Esophagus muscularis mucosa (tissue), 4 donors: ENCODE data around the gene SNCA.

Experiments used
- EP300 ChIP-seq: sonication (generic); formaldehyde crosslinking; IDR thresholded peaks from one replicate; pipeline ENCODE4 v1.6.1; 2017; ENCODE audit warnings: antibody characterized with exemption
- POLR2A ChIP-seq: fragments of 450-650 bp; IDR thresholded peaks from one replicate; pipeline ENCODE4 v1.6.1; 2017; ENCODE audit warnings: antibody characterized with exemption, moderate library complexity, mild to moderate bottlenecking, low read depth
- POLR2AphosphoS5 ChIP-seq, 2 donors: sonication (generic); formaldehyde crosslinking; IDR thresholded peaks; one replicate each; pipeline ENCODE4 v1.6.1; 2017; ENCODE audit warnings: antibody characterized with exemption in 2 of 2
- TF ChIP-seq, protein P1 (sequence below), 3 experiments: fragments of 200-600 bp in 2 of 3; fragments of 450-650 bp in 1 of 3; sonication (generic) in 2 of 3; IDR thresholded peaks; one replicate each; pipeline ENCODE4 v1.5.1; 2017 to 2019; ENCODE audit warnings: antibody characterized with exemption in 3 of 3, mild to moderate bottlenecking in 2 of 3, moderate library complexity in 1 of 3

DNA sequence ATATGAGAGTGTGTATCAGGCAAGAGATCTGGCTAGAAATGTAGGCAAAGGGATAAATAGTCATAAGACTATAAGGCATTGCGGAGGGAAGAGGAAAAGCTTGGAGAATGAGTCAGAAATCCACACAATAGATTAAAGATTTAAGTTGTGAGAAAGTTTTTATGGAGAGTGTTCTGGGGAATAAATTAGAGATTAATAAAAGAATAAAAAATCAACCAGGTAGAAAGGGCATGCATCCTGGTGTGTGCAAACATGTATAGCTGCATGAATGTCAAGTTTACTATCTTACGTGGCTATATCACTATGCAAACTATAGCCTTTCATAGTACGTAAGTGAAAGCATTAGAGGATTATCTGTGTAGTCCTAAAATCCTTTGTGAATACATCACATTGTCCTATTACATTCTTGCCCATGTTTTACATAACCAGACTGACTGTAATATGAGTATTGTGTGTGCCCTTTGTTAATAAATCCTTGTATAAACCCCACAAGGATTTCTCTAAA, 36.9 kb downstream of the SNCA start:
- TF ChIP-seq, protein P1, sequence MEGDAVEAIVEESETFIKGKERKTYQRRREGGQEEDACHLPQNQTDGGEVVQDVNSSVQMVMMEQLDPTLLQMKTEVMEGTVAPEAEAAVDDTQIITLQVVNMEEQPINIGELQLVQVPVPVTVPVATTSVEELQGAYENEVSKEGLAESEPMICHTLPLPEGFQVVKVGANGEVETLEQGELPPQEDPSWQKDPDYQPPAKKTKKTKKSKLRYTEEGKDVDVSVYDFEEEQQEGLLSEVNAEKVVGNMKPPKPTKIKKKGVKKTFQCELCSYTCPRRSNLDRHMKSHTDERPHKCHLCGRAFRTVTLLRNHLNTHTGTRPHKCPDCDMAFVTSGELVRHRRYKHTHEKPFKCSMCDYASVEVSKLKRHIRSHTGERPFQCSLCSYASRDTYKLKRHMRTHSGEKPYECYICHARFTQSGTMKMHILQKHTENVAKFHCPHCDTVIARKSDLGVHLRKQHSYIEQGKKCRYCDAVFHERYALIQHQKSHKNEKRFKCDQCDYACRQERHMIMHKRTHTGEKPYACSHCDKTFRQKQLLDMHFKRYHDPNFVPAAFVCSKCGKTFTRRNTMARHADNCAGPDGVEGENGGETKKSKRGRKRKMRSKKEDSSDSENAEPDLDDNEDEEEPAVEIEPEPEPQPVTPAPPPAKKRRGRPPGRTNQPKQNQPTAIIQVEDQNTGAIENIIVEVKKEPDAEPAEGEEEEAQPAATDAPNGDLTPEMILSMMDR (IDR thresholded peaks at IDR 0.05), result no peak
- TF ChIP-seq POLR2AphosphoS5 (IDR thresholded peaks at IDR 0.05), result no peak
- TF ChIP-seq POLR2A, result no peak
- no peak for TF ChIP-seq EP300
